GM10847 (cell line): ENCODE results near the gene IRF1.

Experiments
- POLR2A ChIP-seq: IDR thresholded peaks from 2 replicates; pipeline ENCODE4 v1.6.1; 2011; ENCODE audit not compliant: insufficient read length; ENCODE audit errors: extremely low read depth

IRF1 gene

DNA sequence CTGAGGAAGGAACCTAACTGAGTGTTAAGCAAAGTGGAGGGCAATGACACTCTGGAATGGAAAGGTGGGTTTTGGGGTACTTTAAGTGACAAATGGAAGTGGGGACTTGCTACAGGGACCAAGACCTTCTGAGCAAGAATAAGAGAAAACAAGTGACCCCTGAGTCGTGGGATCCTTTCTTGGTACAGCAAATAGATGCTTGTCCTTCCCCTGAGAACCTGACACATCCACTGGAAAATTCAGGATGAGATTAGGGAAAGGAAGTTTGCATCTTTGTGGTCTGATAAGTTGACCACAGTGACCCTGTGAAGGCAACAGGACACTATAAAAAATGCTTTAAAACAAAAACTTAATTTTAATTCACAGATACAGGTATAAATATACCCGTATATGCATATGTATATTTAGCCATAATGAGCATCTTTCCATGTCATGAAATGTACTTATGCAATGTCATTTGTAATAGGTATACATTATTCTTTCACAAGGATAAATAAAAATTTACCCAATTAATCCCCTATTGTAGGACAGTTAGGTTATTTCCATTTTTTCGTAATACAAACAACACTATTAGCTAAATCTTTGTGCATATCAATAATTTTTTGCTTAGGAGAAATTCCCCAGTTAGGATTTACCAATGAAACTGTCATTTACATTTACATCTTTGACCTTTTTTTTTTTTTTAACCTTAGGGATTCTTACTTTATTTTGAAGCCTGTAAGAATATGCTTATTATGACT is 2.0 kb upstream of the IRF1 start:
- no peak for TF ChIP-seq POLR2A

DNA sequence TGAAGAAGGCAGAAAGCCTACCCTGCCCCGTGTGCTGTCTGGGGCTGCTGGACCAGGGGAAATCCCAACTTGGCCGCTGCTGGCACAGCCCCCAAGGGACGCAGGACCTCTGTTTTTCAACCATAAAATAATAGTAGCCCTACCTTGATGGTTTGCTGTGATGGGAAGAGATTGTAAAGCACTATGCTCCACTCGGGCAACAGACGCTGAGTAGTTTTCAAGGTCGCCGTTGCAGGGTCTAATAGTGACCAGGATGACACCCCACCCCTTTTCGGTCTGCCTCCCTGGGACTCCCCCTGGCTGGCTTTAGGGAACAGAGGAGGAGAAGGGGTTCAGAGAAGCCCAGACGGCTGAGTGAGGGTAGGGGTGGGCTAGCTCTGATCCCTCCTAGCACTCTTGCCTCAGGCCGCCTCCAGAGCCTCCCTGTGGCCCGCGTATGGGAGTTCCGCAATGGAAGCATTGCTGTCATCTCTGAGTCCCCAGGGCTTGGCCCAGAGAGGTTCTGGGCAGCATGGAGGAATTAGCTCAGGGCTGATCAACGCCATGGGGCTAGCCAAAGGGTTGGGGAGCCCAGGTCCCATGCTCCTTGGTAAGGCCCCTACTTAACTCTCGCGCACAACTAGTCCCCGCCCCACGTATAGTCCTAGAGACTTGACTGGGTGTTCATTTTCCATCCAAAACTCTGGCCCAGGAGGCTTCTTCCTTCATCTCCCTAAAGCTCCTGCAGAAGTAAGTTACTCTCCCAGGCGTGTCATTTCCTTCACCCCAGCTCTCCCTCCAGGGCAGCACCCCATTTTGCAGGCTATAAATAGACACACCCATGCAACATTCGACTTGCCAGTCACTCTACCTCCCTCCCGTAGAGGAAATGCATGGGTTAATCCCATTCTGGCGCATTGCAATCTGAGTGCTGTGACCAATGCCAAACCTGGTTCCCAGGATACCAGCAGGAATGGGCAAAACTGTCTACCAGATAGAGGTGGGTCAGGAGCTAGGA is 1.1 kb upstream of the IRF1 start:
- no peak for TF ChIP-seq POLR2A

DNA sequence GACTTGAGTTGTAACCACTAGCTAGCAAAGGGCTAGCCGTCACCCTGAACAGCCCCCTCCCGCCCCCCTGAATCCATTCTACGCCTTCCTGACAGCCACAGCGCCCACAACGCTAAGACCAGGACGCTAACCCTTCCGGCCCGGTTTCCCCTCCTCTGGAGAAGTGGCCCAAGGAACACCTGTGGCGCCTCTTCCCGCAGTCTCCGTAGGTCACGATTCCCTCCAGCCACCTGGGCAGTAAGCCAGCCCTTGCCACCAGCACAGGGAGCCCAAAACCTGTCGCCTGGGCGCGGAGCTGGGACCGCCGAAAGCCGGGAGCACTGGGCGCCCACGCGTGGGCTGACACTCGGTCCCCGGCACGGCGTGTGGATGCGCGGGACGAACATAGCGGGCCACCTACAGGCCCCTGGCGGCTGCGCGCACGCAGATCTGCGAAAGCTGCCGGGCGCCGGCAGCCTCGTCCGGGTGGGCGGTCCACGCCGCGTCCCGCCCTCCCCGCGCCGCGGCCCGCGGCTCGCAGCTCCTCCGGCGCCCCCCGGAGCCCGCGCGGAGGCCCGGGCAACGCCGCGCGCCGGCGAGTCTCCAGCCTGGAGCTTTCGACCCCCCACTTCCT is 596 bp downstream of the IRF1 start:
- no peak for TF ChIP-seq POLR2A

DNA sequence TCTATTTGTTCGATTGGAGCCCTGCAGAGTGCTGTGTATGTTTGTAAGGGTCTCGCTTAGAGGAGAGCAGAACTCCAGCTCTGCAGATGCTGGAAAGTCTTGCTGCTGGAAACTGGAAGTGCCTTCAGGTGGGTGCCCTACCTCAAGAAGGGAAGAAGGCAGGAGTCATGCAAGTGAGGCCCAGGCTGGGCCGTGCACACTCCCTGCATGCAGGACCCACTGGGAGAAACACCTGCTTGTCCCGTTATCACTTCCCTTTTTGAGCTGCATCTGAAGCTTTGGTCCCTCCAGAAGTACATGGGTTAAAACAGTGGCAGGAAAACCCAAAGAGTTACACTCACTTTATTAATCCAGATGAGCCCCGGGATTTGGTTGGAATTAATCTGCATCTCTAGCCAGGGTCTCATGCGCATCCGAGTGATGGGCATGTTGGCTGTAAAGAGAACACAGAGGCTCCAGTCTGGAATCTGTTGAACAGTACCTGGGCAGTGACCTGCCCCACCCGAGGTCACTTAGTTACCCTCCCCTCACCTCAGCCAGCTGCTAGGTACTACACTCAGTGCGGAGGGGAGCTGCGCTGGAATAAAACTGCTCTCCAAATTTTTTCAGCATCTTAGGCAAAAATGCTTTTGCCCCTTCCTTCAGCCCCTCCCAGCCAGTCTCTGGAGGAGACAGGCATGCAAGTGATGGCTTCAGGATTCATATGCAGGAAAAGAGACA is 1.4 kb downstream of the IRF1 start:
- no peak for TF ChIP-seq POLR2A

DNA sequence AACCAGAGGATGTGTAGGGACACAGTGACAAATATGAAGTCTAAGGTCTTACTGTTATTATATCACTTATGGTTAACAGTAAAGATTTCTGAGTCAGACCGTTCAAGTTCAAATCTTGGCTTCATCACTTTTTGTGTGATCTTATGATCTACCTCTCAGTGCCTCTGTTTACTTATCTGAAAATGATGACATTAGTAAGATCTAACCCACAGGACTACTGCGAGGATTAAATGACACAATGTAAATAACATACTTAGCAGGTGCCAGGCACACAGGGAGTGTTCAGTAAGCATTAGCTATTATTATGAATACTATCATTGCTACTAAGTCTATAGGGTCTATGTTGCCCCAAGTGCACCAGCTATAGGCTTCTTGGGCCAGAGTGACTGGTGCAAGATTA is 2.0 kb downstream of the IRF1 start:
- no peak for TF ChIP-seq POLR2A

DNA sequence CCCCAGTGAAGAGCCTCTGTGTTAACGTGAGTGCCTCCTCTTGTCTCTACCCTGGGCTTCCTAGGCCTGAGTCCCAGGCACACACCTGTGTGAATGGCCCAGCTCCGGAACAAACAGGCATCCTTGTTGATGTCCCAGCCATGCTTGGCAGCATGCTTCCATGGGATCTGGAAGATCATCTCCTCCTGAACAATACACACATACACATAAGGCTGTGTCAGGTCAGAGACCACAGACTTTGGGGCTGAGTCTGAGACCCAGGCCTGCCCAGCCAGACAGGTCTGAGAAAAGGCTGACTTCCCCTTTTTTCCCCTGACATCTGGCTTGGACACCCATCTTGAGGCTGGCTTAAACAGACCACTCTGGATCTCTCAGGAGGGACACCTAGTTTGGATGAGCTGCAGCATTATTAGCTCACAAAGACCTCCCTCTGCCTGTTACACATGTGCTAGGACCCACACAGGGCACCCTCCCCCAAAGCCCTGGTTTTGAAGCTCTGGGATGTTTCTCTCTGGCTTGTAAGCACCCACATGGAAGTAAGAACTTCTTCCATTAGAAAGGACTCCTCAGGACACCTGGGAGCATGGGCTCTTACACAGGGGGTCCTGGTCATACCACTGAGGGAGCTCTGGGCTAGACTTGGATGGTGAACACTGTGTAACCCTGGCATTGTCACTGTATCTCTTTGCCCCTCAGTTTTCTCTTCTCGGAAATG is 2.6 kb downstream of the IRF1 start:
- TF ChIP-seq POLR2A, result no peak

DNA sequence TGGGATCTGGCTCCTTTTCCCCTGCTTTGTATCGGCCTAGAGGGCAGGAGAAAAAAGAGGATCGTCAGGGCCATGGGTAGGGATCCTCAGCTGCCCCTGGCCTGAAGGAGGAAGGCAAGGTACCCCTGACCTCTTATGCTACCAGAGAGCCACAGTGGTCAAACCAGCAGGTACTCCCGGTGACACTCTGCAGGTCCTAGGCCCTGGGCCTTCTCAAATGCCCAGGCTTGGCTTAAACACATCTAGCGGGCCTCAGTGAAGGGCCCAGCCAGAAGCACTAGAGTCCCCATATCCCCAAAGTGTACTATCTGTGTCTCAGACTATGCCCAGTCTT is 3.5 kb downstream of the IRF1 start:
- no peak for TF ChIP-seq POLR2A

DNA sequence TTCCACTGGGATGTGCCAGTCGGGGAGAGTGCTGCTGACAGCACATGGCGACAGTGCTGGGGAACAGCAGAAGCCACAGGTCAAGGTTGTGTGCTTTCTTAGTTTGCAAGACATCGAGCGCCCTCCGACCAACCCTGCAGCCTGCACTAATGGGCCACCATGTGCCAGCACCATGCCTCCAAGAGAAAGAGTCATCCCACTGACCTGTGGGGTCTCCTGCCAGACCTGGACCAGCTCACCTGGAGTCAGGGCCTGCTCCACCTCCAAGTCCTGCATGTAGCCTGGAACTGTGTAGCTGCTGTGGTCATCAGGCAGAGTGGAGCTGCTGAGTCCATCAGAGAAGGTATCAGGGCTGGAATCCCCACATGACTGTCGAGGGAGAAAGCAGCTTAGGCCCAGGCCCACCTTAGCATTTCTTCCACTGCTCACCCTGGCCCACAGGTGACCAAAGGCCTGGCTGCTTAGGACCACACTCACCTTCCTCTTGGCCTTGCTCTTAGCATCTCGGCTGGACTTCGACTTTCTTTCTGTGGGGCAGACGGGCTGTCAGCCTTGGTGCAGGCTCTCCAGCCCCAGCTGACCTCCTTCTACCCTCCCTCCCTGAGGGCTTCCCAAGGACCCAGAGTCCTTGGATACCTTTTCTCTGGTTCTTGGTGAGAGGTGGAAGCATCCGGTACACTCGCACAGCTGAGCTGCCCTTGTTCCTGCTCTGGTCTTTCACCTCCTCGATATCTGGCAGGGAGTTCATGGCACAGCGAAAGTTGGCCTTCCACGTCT is 4.1 kb downstream of the IRF1 start:
- TF ChIP-seq POLR2A, result no peak

DNA sequence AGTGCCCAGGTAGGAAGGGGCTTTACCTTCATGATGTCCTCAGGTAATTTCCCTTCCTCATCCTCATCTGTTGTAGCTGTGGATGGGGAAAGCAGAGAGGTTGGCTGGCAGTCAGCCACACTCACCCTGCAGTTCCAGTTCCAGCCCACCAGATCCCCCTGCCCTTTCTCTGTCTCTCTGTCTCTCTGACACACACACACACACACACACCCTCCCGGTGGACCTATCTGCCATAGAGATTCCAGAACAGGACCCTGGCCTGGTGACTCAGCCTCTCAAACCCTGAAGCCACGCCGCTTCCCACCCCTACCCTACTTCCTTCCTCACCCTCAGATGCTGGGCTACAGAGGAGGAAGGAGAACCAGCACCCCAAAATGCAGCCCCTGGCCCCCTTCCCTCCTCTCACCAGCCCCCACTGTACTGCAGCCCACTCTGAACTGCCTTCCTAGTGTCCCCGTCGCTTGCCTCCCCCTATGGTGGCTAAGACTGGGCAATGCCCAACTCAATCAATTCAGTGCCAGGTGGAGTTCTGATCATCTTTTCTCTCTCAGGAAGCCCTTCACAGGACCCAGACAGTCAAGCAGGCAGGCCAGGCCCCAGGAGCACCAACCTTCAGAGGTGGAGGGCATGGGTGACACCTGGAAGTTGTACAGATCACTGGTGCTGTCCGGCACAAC is 4.8 kb downstream of the IRF1 start:
- TF ChIP-seq POLR2A, result no peak

DNA sequence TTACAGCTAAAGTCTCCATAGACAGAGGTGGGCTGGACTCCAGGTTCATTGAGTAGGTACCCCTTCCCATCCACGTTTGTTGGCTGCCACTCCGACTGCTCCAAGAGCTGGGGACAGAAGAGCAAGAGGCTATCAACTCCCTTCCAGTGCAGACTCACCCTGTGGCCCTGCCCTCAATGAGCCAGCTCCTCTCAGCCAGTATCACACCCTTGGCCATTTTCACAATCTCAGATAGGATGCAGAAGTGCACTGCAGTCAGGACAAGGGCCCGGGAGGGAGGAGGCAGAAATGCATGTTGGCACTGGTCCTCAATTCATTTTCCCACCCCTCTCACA is 6.2 kb downstream of the IRF1 start:
- TF ChIP-seq POLR2A, result no peak

DNA sequence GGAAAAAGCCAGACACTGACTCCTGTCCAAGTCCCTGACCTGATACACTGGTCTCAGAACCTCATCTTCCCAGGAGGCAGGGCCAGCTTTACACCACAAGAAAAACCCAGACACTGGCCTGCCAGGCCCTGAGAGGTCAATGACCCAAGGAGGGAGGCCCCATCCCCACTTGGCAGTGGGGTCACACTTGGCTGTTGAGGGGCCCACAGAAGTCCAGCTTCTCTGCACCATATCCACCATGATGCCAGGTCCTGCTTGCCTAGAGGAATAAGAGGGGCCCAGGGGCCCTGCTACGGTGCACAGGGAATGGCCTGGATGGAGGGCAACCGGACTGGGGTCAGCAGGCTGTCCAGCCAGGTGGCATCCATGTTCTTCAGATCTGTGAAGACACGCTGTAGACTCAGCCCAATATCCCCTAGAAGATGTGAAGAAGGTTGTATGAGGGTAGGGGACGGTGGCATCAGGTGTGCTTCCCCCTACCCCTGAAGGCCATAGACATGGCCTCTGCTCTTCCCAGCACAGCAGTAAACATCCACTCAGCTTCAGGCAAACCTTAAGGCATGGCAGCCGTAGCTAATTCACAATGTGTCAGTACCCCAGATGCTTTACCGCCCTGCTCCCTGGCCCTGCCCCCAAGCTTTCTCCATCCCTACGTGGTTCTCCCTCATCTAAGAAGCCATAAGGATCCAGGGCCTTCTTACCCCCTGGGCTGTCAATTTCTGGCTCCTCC is 6.7 kb downstream of the IRF1 start:
- no peak for TF ChIP-seq POLR2A

DNA sequence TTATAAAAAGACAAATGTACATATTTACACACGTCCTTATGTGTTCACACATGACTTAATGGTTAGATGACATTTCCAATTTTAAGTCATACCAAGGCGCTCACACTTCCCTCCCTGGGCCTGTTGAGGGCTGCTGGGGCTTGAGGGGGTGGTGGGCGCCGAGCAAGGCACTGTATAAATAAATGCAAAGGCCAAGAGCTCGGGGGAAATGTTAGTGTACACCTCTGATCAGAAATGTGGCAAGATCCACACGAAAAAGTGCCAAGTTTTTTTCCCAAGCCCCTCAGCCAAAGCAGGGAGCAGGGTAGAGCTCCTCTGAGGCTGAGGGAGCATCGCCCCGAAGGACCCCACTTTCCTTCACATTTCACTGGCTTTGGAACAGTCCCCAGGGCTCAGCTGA is 7.5 kb downstream of the IRF1 start:
- no peak for TF ChIP-seq POLR2A
